ENCODE measurements around the gene MYEOV.

The MYEOV gene

DNA sequence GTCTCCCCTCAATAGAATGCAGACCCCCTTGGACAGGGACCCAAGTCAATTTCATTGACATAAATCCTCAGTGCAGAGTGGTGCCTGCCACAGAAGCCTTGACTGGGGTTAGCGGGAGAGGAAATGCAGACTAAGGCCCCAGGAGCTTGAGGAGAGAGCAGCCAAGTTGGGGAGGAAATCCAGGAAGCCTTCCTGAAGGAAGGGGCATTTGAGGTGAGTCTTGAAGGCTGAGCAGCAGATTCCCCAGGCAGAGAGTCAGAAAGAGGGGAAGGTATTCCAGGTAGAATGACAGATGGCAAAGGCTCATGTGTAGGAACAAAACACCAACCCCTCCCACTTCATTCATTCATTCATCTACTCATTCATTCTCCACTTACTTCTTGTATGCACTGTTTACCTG, 10.3 kb downstream of the MYEOV start:
- H3K27ac ChIP-seq = no peak overlapping the region

DNA sequence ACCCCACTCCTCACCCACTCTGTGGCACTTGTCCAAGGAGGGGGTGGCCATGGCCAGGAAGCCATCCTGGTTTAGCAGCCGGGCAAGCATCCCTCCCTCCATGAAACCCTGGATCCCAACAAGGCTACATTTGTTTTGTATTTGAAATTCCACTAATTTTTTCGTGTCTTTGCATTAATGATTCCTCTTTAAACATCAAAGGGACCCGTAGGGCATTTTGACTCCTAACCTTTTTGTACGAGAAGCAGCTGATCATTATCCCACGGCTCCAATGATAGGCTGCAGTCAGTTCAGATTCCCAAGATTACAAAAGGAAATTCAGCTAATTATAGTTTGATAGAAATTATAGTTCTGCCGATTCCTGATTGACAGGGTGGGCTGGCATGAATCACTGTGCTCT, 10.7 kb downstream of the MYEOV start:
- no peak overlapping the region for H3K27ac ChIP-seq

More for the DNA sequence above, 10.3 kb downstream of the MYEOV start:
- no peak for TF ChIP-seq ZFX (IDR thresholded peaks at IDR 0.05; ENCODE audit: borderline replicate concordance)
- TF ChIP-seq, protein P1, sequence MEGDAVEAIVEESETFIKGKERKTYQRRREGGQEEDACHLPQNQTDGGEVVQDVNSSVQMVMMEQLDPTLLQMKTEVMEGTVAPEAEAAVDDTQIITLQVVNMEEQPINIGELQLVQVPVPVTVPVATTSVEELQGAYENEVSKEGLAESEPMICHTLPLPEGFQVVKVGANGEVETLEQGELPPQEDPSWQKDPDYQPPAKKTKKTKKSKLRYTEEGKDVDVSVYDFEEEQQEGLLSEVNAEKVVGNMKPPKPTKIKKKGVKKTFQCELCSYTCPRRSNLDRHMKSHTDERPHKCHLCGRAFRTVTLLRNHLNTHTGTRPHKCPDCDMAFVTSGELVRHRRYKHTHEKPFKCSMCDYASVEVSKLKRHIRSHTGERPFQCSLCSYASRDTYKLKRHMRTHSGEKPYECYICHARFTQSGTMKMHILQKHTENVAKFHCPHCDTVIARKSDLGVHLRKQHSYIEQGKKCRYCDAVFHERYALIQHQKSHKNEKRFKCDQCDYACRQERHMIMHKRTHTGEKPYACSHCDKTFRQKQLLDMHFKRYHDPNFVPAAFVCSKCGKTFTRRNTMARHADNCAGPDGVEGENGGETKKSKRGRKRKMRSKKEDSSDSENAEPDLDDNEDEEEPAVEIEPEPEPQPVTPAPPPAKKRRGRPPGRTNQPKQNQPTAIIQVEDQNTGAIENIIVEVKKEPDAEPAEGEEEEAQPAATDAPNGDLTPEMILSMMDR (IDR thresholded peaks at IDR 0.05) = no peak

DNA sequence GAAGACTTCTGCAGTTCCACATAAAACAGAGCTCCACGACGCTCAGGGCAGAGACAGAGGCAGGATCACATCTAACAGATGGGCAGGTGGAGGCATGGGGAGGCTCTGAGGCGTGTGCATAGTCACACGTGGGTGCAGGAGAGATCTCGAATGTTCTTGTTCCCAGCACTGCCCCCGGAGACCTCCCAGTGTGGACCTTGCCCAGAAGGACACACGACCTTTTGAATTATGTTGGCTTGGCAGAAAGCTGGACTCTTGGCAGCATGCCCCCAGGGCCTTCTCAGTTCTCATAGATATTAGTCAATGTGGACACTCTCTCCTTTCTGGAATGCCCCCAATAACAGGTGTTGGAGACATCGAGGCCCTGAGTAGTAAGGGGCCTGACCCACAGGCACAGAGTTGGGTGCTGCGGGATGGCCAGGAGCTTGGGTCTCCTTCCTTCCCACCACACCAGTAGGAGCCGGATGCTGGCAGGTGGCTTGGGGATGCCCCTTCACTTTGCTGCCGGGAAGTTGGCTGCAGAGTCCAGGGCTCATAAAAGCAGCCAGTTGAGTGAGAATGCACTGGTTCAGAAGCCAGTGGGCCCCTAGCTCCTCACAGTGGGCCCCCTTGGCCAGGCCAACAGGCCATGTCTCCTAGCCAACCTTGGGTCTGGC, 12.1 kb downstream of the MYEOV start:
- no peak overlapping the region for H3K27ac ChIP-seq
- TF ChIP-seq, protein P1 (IDR thresholded peaks at IDR 0.05) = no peak
- TF ChIP-seq ZFX (IDR thresholded peaks at IDR 0.05; ENCODE audit: borderline replicate concordance) = no peak

More for the DNA sequence above, 10.7 kb downstream of the MYEOV start:
- TF ChIP-seq, protein P1 (IDR thresholded peaks at IDR 0.05) = no peak
- no peak for TF ChIP-seq ZFX (IDR thresholded peaks at IDR 0.05; ENCODE audit: borderline replicate concordance)

DNA sequence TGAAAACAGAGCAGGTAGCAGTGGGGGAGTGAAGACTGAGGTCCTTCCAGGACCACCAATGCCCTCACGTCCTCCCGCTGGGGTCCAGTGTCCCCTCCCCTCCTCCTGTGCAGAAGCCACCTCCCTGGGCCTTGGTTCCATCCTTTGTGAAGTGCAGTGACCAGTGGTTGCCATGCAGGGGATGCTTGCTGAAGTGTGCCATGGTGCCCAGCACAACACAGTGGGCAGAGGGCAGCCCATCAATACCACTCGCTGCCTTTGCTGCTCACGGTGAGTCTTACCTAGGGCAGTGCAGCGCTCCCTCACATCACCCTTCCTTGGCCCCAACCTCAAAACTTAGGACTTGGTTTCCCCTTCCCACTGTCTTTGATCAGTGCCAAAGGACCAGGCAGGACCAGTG, 12.9 kb downstream of the MYEOV start:
- H3K27ac ChIP-seq = no peak overlapping the region
- TF ChIP-seq ZFX (IDR thresholded peaks at IDR 0.05; ENCODE audit: borderline replicate concordance) = no peak
- TF ChIP-seq, protein P1 (IDR thresholded peaks at IDR 0.05) = no peak

DNA sequence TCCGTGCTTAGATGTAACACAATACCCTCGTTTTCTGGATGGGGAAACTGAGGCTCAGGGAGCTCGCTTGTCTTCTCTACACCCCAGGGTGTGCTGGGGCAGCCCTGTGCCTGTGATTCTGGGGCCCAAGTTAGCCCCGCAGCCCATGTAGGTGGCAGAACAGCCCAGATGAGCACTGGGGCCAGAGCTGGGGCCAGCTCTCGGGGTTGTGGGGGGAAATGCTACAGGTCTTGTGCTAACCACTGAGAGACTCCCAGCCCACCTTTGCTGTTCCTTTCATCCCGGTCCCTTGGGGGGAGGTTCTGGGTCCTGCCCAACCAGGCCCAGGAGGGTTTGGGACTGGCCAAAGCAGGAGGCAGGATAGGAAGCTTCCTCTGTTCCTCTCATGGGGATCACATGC, 13.5 kb downstream of the MYEOV start:
- no peak overlapping the region for H3K27ac ChIP-seq
- TF ChIP-seq, protein P1 (IDR thresholded peaks at IDR 0.05) = no peak
- TF ChIP-seq ZFX (IDR thresholded peaks at IDR 0.05; ENCODE audit: borderline replicate concordance) = no peak

DNA sequence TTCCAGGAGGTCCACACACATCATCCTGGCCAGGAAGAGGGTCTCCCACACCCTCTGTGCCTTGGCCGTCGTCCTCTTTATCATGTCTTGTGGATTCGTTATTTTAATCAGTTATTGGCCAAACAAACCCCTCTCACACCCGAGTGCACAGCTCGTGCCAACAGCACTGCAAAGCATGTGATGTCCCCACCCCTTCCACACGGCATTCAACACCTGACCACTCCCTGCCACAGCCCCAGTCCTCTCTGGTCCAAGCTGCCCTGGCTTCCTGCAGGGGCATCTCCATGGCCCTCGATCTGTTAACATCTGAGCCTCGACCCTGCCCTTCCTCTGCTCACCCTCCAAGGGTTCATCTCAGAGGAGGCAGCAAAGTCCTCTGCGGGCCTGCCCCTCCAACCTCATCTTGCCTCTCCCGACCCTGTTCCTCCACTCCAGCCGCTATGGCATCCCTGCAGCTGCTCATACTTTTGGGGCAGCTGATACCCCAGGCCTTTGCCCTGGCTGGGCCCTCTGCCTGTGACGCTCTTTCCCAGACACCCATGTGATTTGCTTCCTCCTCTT, 14.0 kb downstream of the MYEOV start:
- no peak for TF ChIP-seq ZFX (IDR thresholded peaks at IDR 0.05; ENCODE audit: borderline replicate concordance)
- H3K27ac ChIP-seq = no peak overlapping the region

DNA sequence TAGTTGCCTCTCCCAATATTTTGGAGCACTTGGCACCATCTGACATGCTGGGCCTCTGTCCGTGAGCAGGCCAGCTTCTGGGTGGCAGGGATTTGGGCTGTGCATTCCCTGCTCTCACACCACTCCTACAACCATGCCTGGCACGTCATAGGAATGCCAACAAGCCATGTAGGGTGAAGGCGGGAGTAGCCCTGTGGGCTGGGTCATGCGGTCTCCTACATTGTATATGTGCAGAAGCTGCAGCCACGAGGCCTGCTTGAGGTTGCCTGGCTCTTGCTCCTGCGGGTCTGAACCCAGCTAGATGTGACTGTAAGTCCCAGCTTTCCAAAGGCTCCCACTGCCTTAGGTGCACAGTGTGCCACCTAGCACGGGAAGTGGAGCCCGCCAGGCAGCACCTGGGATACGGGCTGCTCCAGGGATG, 14.5 kb downstream of the MYEOV start:
- TF ChIP-seq ZFX (IDR thresholded peaks at IDR 0.05; ENCODE audit: borderline replicate concordance) = no peak
- TF ChIP-seq, protein P1 (IDR thresholded peaks at IDR 0.05) = no peak

More for the DNA sequence above, 14.5 kb downstream of the MYEOV start:
- H3K27ac ChIP-seq = no peak overlapping the region

Measured in 22Rv1 (cell line).